Measurements from ENCODE around the gene ARID1B.

DNA sequence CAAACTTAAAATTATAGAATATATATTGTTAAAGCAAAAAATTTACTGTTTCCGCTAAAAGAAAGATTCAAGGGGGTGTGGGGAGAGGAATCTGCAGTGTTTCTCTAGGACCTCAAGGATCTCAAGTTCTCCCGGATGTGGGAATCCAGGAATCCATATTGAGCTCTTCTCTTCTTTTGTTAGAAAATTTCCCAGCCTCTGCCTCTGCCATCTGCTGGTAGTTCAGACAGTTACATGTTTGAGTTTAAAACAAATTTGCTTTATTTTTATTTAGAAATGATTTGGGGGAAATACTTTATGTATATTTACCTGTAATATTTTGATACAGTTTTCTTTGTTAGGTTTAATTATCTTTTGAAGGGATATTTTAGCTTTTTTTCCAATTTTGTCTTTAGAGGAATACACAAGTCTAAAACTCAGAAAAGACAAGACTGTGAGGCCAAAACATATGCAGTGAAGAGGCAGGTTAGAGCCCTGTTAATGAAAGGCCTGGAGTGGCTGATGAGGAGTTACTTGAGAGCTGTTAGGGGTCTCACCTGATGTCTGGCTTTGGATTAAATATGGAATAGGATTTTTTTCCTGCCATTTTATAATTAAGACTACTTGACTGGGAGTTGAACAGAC lies 268.8 kb downstream of the ARID1B start:
- TF ChIP-seq CTCF (IDR thresholded peaks at IDR 0.05) (peak; percentile 68), EZH2 (IDR thresholded peaks at IDR 0.05) (no peak)

Measured in neural progenitor cell (in vitro differentiated cells).